ENCODE data around the gene DDX1.

DNA sequence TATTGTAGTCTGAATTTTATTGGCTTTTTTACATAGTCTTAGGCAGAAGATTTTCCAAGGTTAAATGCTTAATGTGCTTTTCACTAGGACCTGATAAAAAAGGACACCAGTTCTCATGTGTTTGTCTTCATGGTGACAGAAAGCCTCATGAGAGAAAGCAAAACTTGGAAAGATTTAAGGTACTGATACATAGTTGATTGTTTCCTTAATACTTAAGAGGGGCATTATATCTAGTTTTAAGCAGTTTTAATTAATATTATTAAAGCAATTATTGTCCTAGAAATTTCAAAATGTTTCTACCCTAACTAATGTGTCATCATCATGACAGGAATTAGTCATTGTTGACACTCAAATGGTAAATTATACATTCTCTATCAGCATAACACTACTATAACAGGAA is 35.3 kb downstream of the DDX1 start:
- no peak for TF ChIP-seq POLR2A (IDR thresholded peaks at IDR 0.05)
- TF ChIP-seq, protein P1, sequence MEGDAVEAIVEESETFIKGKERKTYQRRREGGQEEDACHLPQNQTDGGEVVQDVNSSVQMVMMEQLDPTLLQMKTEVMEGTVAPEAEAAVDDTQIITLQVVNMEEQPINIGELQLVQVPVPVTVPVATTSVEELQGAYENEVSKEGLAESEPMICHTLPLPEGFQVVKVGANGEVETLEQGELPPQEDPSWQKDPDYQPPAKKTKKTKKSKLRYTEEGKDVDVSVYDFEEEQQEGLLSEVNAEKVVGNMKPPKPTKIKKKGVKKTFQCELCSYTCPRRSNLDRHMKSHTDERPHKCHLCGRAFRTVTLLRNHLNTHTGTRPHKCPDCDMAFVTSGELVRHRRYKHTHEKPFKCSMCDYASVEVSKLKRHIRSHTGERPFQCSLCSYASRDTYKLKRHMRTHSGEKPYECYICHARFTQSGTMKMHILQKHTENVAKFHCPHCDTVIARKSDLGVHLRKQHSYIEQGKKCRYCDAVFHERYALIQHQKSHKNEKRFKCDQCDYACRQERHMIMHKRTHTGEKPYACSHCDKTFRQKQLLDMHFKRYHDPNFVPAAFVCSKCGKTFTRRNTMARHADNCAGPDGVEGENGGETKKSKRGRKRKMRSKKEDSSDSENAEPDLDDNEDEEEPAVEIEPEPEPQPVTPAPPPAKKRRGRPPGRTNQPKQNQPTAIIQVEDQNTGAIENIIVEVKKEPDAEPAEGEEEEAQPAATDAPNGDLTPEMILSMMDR (IDR thresholded peaks at IDR 0.05 in 8 of 11, conservative IDR thresholded peaks at IDR 0.05 in 3 of 11), result no peak

All from spleen (tissue), 7 donors.